Left ventricle myocardium inferior (tissue), 1 donor: ENCODE data around the gene MACF1. TPM values are rescaled to one million over a fixed set of nuclear protein-coding genes. Genes with fewer than 3 reads are reported as not detected.

ENCODE experiments used
- DNase-seq: peaks from one replicate; pipeline ENCODE4 v3.0.0-alpha.2; 2020
- H3K27ac ChIP-seq: fragments of 200-600 bp; replicated peaks from 2 replicates; pipeline ENCODE4 v1.8.0; 2021
- H3K27me3 ChIP-seq: fragments of 200-600 bp; 2 replicates; pipeline ENCODE4 v1.8.0; 2021; ENCODE audit warnings: low read depth
- H3K36me3 ChIP-seq: fragments of 200-600 bp; 2 replicates; pipeline ENCODE4 v1.8.0; 2021
- H3K4me1 ChIP-seq: fragments of 200-600 bp; 2 replicates; pipeline ENCODE4 v1.8.0; 2021
- H3K4me3 ChIP-seq: fragments of 200-600 bp; 2 replicates; pipeline ENCODE4 v1.8.0; 2021; ENCODE audit warnings: mild to moderate bottlenecking, moderate library complexity
- H3K9me3 ChIP-seq: fragments of 200-600 bp; replicated peaks from 2 replicates; pipeline ENCODE4 v1.8.0; 2021
- CTCF ChIP-seq: fragments of 200-600 bp; IDR thresholded peaks from 2 replicates; pipeline ENCODE4 v1.8.0; 2021; ENCODE audit warnings: antibody characterized with exemption, mild to moderate bottlenecking, borderline replicate concordance
- intact Hi-C: fragments of 100-400 bp; cut with micrococcal nuclease; formaldehyde crosslinking; loops from one replicate; pipeline ENCODE4 v1.11.0; 2022
- total RNA-seq: library from RNA; stranded (reverse); fragmentation: NEBNext Ultra II Directional; extraction: Animal tissue kit (Norgen Biotek cat#: 25700); gene quantifications from one replicate; pipeline ENCODE4 v1.2.1, GENCODE V29; 2021
- donor health status: DM: no; HTN: yes; CAD: no; lungs with severe emphysema.

Gene MACF1
- total RNA-seq, 1 donor from 2014 or later: 181 TPM

- no peak for DNase-seq
- Histone ChIP-seq H3K4me3 (no peak overlapping the region), H3K36me3 (peaks cover 100% of the 10 kb centered on the region), H3K27ac (peak overlapping the region; percentile 45), H3K27me3 (no peaks in the 10 kb centered on the region), H3K4me1 (peaks cover 32% of the 10 kb centered on the region), H3K9me3 (no peaks in the 10 kb centered on the region)
- intact Hi-C loops: no loop called here
- TF ChIP-seq CTCF: no peak
These were observed 231.1 kb downstream of the MACF1 start for GRCh38 chr1:39435597-39435996.

- TF ChIP-seq CTCF: no peak
- Histone ChIP-seq H3K4me3 (no peak overlapping the region), H3K36me3 (peaks cover 100% of the 10 kb centered on the region), H3K27me3 (no peaks in the 10 kb centered on the region), H3K27ac (no peak overlapping the region), H3K9me3 (no peaks in the 10 kb centered on the region), H3K4me1 (peaks cover 25% of the 10 kb centered on the region)
- no peak for DNase-seq
- intact Hi-C loops: no loop called here
These were observed 232.3 kb downstream of the MACF1 start for GRCh38 chr1:39436842-39437241.

- Histone ChIP-seq H3K4me3 (no peak overlapping the region), H3K27me3 (no peaks in the 10 kb centered on the region), H3K36me3 (peaks cover 100% of the 10 kb centered on the region), H3K27ac (no peak overlapping the region), H3K4me1 (peaks cover 25% of the 10 kb centered on the region), H3K9me3 (no peaks in the 10 kb centered on the region)
- intact Hi-C loops: no loop called here
- no peak for TF ChIP-seq CTCF
- DNase-seq: no peak
These were observed 233.5 kb downstream of the MACF1 start for GRCh38 chr1:39438042-39438441.

- H3K27ac ChIP-seq: no peak overlapping the region
- TF ChIP-seq CTCF: no peak
- H3K9me3 ChIP-seq: no peaks in the 10 kb centered on the region
- DNase-seq: no peak
- no peak overlapping the region for H3K4me3 ChIP-seq
- no peaks in the 10 kb centered on the region for H3K27me3 ChIP-seq
- H3K36me3 ChIP-seq: peaks cover 100% of the 10 kb centered on the region
- H3K4me1 ChIP-seq: peaks cover under 1% of the 10 kb centered on the region
- intact Hi-C loops: no loop called here
These were observed 236.4 kb downstream of the MACF1 start for GRCh38 chr1:39440856-39441255.

GRCh38 chr1:39441797-39442196, 237.3 kb downstream of the MACF1 start:
- no peaks in the 10 kb centered on the region for H3K9me3 ChIP-seq
- H3K36me3 ChIP-seq: peaks cover 97% of the 10 kb centered on the region
- no peak for TF ChIP-seq CTCF
- H3K4me3 ChIP-seq: no peak overlapping the region
- H3K27me3 ChIP-seq: no peaks in the 10 kb centered on the region
- intact Hi-C loops: no loop called here
- DNase-seq: no peak
- no peak overlapping the region for H3K27ac ChIP-seq
- H3K4me1 ChIP-seq: no peaks in the 10 kb centered on the region

- Histone ChIP-seq H3K27ac (no peak overlapping the region), H3K4me3 (no peak overlapping the region), H3K4me1 (no peaks in the 10 kb centered on the region), H3K36me3 (peaks cover 95% of the 10 kb centered on the region), H3K27me3 (no peaks in the 10 kb centered on the region), H3K9me3 (no peaks in the 10 kb centered on the region)
- intact Hi-C loops: no loop called here
- no peak for DNase-seq
- no peak for TF ChIP-seq CTCF
These were observed 241.1 kb downstream of the MACF1 start for GRCh38 chr1:39445573-39445972.
